NCI-H526 (cell line): ENCODE data around the gene CTNNA3.
A peak's percentile ranks its signal among the peaks of the same experiment; 100 is the strongest.

Source experiments
- DNase-seq, 2 experiments: peaks; one replicate each; lab custom pipeline; 2025; lab: John Stamatoyannopoulos, UW

Gene CTNNA3

DNA sequence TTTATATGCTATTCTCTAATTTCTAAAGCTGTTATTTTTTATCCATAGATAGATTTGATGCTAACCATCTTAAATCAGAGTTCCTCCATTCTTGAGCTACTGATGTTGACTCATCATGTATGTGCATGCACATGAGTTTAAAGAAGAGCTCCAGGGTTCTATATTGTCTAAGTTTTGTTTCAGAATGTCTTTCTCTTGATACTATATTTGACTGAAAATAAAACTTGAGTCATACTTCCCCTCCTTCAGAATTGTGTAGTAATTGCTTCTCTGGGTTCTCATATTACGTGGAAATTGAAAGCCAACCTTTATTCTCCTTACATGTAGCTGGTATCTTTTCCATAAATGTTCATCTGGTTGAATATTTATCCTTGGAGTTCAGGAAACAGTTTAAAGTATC is 680.8 kb downstream of the CTNNA3 start:
- DNase-seq: no peak

DNA sequence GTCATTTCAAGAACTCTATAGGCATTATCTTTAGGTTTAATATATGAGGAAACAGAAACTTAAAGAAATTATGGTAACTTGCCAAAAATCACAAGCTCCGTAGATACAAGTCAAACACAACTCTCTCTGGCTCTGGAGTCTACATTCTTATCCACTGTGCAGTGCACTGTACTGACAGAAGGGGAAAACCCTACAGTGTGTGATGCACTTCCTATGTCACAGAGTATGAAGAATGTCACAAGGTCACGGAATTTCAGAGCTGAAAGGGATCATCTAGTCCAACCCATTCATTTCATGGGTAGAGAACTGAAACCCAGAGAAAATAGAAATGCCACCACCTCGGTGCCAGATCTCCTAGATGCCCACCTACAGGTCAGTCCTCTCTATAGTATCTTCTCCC is 684.0 kb downstream of the CTNNA3 start:
- DNase-seq: no peak

DNA sequence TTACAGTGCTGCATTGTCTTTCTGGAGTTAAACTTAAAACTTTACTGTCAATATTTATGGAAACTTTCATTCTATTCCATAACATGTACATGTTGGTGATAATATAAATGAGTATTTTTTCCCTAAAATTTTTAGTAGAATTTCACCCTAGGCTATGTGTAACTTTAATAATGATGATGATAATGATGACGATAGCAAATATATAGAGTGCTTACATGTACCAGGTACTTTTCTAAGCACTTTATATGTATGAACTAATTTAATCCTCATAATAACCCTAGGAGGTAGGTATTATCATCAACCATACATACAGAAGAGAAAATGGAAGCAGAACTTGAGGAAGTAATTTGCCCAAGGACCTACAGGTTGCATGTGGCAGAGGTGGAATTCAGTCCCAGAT is 684.5 kb downstream of the CTNNA3 start:
- no peak for DNase-seq

DNA sequence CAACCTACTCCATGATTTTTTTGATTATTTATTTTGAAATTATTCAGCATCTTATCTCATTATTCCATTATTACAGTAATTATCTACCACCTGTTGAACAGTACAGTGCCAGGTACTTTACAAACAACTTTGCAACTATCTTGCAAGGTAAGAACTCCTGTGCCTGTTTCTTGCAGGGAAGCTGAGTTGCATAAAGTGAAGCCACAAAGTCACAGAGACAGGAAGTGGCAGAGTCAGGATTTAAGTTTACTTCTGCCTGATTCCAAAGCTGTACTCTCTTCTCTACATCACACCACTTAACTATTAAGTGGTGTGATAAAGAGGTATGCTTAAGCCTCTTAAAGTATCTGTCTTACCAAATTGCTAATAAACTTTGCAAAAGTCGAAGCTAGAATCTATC is 690.0 kb downstream of the CTNNA3 start:
- DNase-seq: no peak

DNA sequence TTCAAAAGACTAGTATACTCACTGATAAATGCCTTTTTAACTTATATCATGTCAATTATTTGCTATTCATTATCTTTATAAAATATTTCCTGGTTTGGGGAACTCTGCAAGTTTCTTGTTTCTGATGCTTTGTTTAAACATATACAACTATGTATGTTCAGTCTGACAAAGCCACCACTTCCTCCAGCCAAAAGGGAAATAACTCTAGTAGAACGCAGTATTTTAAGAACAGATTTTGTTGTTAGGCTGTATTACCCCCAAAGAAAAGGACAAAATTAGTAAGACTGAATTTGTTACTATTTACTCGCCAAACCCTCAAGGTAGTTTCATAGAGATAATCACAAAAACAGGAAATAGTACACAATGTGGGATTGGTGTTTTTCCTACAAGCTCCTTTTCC is 691.3 kb downstream of the CTNNA3 start:
- DNase-seq: no peak

DNA sequence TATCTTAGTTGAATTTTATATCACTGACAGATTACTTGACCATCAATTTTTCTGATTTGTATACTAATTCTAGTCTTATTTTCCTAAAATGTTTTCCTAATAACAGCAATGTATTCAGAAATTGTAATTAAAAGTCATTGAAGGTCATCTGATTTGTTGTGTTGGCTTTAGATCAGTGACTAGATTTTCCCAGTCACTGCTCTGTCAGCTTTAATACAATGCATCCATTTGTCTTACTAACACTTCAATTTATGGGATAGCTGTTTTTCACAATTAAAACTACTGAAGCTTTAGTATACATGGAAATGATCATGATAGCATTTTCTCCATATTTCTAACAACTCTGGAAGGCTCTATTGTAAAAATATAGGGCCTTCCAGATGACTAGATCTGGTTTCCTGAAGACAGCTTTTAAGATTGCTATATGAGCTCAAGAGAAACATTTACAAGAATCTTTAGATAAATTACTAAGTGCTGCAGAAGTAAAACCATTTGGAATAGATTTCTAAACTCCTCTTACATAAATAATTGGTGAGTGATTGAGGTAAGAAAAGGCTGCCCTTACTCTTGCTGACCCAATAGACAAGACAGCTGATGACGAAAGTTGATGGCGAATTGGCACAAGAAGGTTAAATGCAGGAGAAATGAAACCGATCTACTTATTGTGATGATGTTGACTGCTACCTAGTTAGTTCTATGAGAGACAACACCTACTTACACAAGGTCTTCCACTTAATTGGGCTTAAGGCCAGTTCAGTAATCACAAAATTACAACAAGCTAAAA is 696.0 kb downstream of the CTNNA3 start:
- DNase-seq: no peak

DNA sequence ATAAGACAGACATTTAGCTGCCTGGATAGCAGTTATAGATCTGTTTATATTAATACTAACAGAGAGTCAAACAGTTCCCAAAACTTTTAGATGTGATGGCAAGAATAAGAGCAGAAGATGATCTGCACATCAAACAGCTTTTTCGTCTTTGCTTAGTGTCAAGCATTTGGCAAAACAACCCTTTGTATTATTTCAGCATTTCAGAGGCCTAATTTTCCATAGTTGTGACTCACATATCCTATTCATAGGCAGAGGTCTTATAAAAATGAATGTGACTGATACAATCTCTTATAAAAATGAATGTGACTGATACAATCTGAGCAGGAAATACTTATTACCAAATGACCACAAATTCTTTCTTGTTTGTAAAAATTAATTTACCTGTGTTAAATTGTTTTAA is 699.0 kb downstream of the CTNNA3 start:
- DNase-seq: no peak

DNA sequence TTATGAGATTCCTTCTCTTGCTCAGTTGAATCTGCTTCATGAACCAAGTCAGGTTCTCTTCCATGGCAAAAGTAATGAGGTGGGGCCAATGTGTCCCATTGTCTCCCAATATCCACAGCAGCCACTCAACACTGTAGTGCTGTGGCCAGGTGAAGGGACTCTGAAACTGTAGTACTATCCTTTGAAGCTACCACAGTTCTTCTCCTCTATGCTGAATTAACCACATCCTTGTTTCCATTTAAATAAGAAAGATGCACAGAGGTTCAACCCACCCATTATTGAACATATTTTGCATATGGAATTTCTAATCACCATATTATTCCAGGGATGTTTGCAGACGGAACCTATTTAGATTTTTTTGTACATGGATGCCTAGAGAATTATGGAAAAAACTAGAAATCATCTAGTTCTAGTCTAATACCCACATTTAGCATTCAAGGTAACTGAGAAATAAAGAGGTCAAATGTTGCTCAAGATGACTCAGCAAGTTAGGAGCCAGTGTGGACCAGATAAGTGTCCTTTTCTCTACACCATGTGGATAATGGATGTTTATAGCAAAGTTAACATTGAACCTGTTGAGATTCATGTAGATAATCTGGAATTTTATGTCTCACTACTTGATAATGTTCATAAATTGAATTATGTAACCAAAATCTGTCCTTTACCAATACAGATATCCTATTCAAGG is 705.7 kb downstream of the CTNNA3 start:
- peak in 1 of 2 experiments; percentile 6 for DNase-seq

DNA sequence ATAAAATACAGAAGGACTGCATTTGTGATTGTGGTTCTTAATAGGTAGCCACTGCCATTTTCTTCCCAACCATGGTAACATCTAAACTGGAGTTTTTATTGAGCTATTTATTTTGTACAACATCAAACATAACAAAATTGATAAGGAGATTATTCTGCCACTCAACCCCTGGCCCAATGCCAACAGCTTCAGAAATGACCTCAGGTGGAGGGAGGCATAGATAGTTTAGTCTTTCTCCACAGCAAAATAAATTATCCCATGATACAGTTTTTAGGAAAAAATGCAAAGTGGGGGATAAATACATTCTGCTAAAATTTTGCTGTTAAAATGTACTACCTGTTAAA is 712.5 kb downstream of the CTNNA3 start:
- no peak for DNase-seq

DNA sequence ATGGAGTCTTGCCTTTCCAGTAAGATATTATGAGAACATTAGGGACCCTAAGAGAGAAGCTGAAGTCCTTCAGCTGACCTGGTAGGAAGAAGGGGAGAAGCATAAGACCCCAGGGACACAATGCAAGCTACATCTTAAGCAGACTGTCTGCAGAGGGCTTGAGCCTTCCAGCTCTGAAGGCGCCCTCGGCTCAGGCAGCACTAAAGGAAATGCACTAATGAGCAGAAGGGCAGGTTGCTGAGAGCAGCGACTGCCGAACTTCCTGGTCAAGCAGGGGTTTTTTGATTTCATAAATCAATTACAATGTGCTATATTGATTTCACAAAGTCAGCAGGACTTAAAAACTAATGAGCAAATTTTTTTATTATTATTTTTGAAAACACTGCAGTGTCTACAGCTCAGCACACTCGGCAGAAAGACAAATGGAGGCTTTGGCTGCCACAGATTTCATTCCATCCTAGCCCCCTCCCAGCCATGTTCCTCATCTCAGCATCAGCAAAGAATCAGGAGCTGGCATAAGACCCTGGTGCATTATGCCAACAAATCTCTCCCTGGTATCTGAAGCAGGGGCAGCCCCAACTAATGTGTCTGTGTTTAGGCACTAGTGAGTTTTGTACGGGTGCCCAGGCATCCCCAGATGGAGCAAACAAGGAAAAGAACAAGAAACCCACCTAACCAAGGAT is 713.1 kb downstream of the CTNNA3 start:
- DNase-seq: no peak

DNA sequence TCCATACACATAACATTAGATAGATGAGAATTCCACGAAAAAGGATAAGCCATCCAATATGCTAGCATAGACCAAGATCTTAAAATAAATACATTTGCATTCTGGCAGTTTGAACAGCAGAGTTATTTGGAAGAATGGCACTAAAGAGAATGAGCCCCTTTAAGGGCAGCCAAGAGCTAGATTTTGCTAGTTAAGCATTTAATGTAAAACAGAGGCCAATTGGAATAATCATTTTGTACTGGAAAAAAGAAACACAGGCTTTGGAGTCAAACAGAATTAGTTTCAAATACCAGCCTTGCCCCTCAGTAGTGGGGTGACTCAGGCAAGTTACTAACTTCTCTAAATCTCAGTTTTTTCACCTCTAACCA is 714.0 kb downstream of the CTNNA3 start:
- DNase-seq: no peak

DNA sequence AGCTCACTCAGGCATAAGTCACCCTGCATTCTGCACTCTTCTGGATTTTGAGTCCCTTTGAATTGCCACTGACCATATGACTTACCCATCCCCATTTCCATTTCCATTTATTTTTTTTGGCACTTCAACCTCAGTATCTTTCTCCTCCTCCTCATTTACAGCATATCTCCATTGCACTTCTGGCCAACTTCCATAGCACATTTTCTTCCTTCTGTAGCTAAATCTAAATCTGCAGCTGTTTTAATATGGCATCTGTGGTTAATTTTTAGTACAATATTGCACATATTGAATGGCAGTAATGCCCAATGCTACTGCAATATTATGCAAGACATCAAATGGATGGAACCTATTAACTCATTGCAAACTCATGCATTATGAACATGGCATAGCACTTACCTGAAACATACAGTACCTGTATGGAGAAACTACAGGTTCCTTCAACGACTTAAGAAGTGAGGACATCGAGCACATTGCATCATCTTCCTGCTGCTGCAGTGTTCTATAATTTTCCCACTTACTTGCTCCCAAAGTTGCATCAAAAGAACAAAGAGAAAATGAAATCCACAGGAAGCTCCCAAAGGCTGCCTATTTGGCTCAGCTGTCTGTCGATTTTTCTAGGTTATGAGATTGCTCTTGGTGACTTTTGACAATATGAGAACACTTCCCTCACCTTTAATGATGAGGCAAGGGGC is 714.5 kb downstream of the CTNNA3 start:
- no peak for DNase-seq

DNA sequence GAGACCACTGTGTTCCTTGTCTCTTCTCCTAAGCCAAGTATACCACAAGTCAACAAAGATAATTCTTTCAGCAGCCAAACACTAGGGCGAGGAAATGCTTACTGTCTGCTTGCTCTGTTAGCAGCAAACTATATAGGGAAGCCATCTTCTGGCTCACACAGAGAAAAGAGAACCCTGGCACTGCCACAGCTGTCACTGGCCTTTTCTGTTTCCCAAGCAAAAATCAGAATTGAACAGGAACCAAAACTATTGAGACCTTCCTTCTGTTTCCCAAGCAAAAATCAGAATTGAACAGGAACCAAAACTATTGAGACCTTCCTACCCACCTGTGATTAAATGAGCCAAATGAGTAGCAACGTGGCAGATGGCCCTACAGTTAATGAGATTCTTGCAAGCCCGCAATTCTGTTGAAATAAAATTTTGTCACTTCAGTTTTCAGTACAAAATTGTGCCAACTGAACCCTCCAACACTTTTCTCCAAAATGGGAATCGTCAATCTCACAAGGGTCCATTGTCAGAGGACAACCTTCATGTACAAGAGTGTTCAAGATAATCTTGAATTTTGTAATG is 715.7 kb downstream of the CTNNA3 start:
- DNase-seq: no peak

DNA sequence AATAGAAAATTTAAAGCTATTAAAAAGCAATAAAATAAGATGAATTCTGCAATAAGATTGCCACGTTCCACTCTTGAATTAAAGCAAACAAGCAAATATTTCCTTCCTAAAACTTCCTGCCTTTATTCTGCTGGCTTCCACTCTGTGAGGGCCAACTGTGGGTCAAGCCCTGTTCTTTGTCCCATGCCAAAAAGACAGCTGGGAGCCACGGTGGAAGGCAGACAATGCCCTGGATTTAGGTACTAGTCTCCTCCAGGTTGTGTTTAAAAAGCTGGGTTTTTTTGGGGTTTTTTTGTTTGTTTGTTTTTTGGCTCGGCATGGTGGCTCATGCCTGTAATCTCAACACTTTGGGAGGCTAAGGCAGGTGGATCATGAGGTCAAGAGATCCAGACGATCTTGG is 731.0 kb downstream of the CTNNA3 start:
- no peak for DNase-seq

DNA sequence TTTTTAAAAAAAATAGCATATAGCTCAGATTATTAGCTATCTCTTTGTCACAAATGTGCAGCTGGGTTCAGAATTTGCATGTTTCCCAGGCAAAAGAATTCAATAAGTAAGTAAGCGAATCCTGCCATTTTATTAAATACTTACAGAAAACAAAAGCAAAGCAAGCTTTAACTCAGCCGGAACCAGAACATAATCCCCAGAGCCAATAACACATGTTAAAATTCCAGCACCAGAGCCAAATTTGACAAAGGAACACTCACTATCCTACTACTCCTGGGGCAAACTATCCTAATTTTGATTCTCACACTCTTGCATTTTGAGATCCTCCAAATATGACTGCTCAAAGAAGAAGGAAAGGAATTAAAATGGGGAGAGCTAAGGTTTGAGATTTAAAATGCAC is 737.5 kb downstream of the CTNNA3 start:
- DNase-seq: no peak

DNA sequence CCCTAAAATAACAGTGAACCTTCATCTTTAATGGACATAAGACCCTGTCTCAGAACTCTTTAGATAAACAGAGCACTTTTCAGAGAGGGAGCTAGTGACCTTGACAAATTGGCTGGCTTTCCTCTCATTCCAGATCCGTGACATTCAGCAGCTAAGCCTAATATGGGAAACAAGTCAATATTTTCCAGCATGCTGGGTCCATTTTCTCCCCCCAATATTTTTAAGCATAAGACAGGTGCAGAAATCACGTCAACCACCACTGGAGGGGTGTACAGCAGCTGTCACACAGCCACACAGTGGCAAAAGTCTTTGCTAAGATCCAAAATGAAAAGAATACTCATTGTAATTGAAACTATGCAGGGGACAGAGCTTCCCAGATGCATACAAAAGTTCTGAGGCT is 744.1 kb downstream of the CTNNA3 start:
- no peak for DNase-seq

DNA sequence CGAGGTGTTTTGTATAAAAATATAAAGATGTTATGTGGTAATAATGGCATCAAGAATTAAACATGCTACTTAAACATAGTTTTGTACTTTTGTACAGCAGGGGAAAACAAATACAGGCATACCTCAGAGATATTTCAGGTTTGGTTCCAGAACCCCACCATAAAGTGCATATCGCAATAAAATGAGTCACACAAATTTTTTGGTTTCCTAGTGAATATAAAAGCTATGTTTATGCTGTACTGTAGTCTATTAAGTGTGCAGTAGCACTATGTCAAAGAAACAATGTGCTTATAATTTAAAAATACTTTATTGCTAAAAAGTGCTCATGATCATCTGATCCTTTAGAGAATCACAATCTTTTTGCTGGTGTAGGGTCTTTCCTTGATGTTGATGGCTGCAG is 752.4 kb downstream of the CTNNA3 start:
- DNase-seq: no peak

DNA sequence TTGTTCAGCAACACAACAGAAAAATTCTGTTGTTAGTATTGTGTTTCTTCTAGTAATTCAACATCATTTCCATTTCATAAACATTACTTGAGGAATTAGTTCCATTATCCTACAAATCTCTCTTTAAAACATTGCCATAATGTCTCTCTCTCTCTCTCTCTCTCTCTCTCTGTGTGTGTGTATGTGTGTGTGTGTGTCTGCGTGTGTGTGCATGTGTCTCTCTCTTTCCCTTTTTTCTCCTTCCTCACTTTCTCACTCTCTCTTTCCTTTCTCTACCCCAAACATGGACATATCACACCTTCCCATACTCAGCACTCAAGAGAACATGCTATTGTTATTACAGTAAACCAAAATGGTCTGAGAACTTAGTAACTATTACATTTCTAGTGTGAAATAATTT is 753.6 kb downstream of the CTNNA3 start:
- DNase-seq: no peak

DNA sequence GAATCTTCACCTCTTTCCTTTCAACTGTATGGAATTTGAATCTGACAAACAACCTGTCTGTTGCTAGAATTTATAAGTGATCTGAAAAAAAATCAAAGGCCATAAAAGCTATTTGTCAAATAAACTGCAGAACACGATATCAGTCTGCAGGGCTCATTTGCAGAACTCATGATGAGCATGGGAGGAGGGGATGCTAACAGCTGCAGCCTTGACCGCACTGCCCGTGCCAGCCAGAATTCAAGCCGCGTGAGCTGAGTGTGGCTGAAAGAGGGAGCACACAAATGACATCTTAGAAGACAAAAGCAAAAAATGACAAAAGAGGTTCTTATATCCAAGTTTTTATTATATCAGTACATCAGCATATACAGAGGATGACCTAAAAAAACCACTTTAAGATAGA is 754.5 kb downstream of the CTNNA3 start:
- DNase-seq: peak in 1 of 2 experiments; percentile 11

DNA sequence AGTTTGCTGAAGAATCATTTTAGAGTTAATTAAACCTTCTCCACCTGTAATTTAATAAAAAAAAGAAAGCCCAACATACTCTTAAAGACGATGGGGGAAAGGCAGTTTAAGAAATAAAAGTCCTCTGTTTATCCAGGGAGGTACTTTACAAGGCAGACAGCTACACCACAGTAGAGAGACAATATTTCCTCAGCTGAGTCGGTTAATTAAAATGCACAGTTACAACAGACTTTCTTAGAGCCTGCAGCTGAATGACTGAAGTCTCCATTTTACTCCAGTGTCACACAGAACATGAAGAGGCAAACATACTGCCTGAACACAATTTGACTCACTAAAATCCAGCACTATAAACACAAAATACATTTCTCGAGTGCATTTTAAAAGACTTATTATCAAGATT is 755.0 kb downstream of the CTNNA3 start:
- DNase-seq: no peak

DNA sequence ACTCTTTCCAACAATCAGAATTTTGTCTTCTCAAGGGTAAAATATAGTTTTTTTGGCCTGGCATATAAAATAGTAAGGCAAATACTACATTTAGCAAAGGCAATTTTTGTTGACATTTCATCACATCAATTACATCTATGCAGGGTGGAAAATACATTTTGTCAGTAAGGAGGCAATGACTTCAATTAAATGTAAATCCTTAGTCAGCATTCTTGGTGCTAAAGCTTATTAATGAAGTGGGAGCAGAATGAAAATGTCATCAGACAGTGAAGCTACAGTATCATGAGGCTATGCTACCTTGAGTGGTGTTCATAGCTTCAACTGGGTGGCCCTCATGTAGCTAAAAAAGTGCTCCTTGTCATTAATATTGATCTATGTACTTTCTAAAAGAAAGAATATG is 761.3 kb downstream of the CTNNA3 start:
- no peak for DNase-seq

DNA sequence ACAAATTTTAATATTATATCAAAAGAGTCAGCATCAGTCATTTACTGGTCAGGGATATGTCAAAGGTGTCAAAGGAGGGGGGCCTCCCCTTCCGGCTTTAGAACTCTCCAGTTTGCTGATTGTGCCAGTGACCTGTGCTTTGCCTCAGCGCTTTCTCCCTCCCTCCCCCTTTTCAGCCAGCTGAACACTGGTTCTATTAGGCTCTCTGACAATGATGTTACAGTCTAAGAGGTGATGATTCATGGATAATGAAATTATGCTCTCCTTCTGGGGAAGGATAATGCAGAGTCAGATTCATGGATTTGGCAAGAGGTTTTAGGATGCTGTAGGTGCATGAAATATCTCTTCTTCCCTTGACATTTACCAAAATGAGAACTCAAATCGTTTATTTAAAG is 764.0 kb downstream of the CTNNA3 start:
- no peak for DNase-seq
